CD14-positive monocyte (primary cell): ENCODE data around the gene TMA7B. TPM values are rescaled to one million over a fixed set of nuclear protein-coding genes. Genes with fewer than 3 reads are reported as not detected.
A peak's percentile ranks its signal among the peaks of the same experiment; 100 is the strongest.

Experiments
- DNase-seq, 3 donors: peaks; one replicate each; pipeline ENCODE4 v3.0.0-alpha.2; 2011 to 2022
- H2AFZ ChIP-seq: 2 replicates; pipeline ENCODE4 v1.6.0; 2012; ENCODE audit warnings: mild to moderate bottlenecking, low read depth, low read length, inconsistent platforms; ENCODE audit not compliant: insufficient read depth, poor library complexity, severe bottlenecking
- H3K27ac ChIP-seq, 2 donors: 1 replicate in 1 of 2; 2 replicates in 1 of 2; pipeline ENCODE4 v1.5.1; 2012 to 2013; ENCODE audit warnings: low read length in 2 of 2, control low read depth in 1 of 2, inconsistent platforms in 1 of 2, low read depth in 1 of 2, mild to moderate bottlenecking in 1 of 2
- H3K27me3 ChIP-seq, 2 donors: one replicate each; pipeline versions ENCODE4 v1.6.0 to v1.6.1; 2011 to 2013; ENCODE audit warnings: low read length in 2 of 2; ENCODE audit not compliant: control insufficient read depth in 2 of 2, insufficient read depth in 2 of 2
- H3K36me3 ChIP-seq, 2 donors: replicated peaks in 1 of 2; 1 replicate in 1 of 2; 2 replicates in 1 of 2; pipeline versions ENCODE4 v1.5.1 to v1.6.1; 2012 to 2013; ENCODE audit warnings: low read length in 2 of 2, control low read depth in 1 of 2, inconsistent platforms in 1 of 2, mild to moderate bottlenecking in 1 of 2; ENCODE audit not compliant: insufficient read depth in 2 of 2, control insufficient read depth in 1 of 2
- H3K4me1 ChIP-seq, 2 donors: 1 replicate in 1 of 2; 2 replicates in 1 of 2; pipeline versions ENCODE4 v1.5.1 to v1.6.1; 2012 to 2013; ENCODE audit warnings: low read length in 2 of 2, control low read depth in 1 of 2, inconsistent platforms in 1 of 2, mild to moderate bottlenecking in 1 of 2, moderate library complexity in 1 of 2; ENCODE audit not compliant: insufficient read depth in 2 of 2, control insufficient read depth in 1 of 2
- H3K4me2 ChIP-seq: replicated peaks from 2 replicates; pipeline ENCODE3; 2012; ENCODE audit warnings: low read length, moderate library complexity, mild to moderate bottlenecking; ENCODE audit not compliant: poor library complexity, severe bottlenecking; ENCODE audit errors: extremely low read depth
- H3K4me3 ChIP-seq, 3 experiments: fragments of 200-600 bp in 1 of 3; sonication (generic) in 1 of 3; replicated peaks in 1 of 3; 1 replicate in 2 of 3; 2 replicates in 1 of 3; pipeline ENCODE4 v1.5.1; 2011 to 2013; ENCODE audit warnings: low read length in 3 of 3, mild to moderate bottlenecking in 3 of 3, control low read depth in 2 of 3, low read depth in 2 of 3, inconsistent platforms in 1 of 3, moderate library complexity in 1 of 3
- H3K79me2 ChIP-seq: 2 replicates; pipeline ENCODE4 v1.6.0; 2012; ENCODE audit warnings: mild to moderate bottlenecking, control low read depth, inconsistent platforms, low read length, moderate library complexity; ENCODE audit not compliant: insufficient read depth
- H3K9ac ChIP-seq: 2 replicates; pipeline ENCODE4 v1.6.0; 2017; ENCODE audit warnings: low read length, mild to moderate bottlenecking; ENCODE audit not compliant: insufficient read depth, poor library complexity, severe bottlenecking
- H3K9me3 ChIP-seq, 2 donors: replicated peaks in 1 of 2; 1 replicate in 1 of 2; 2 replicates in 1 of 2; pipeline versions ENCODE4 v1.5.1 to v1.6.1; 2012 to 2013; ENCODE audit warnings: low read length in 2 of 2, control low read depth in 1 of 2; ENCODE audit not compliant: control insufficient read depth in 1 of 2, insufficient read depth in 1 of 2
- H4K20me1 ChIP-seq: 2 replicates; pipeline ENCODE4 v1.6.0; 2012; ENCODE audit warnings: mild to moderate bottlenecking, low read length, control low read depth, moderate library complexity; ENCODE audit not compliant: insufficient read depth
- H3K27ac Mint-ChIP-seq, 7 donors: one replicate each; pipeline ENCODE4 v1.8.0; 2020; ENCODE audit warnings: mild to moderate bottlenecking in 7 of 7, mixed read lengths in 7 of 7, moderate library complexity in 6 of 7, inconsistent platforms in 2 of 7
- H3K27me3 Mint-ChIP-seq, 3 donors: one replicate each; pipeline ENCODE4 v1.8.0; 2021 to 2022; ENCODE audit warnings: low read depth in 3 of 3, mild to moderate bottlenecking in 3 of 3, mixed read lengths in 3 of 3, moderate library complexity in 3 of 3, inconsistent platforms in 1 of 3
- H3K36me3 Mint-ChIP-seq, 2 donors: one replicate each; pipeline ENCODE4 v1.8.0; 2020; ENCODE audit warnings: mixed read lengths in 2 of 2, inconsistent platforms in 1 of 2, mild to moderate bottlenecking in 1 of 2
- H3K4me1 Mint-ChIP-seq: one replicate; pipeline ENCODE4 v1.8.0; 2020; ENCODE audit warnings: mild to moderate bottlenecking, mixed read lengths
- H3K4me3 Mint-ChIP-seq, 2 donors: one replicate each; pipeline ENCODE4 v1.8.0; 2020; ENCODE audit warnings: mild to moderate bottlenecking in 2 of 2, mixed read lengths in 2 of 2, moderate library complexity in 1 of 2
- H3K9me3 Mint-ChIP-seq, 7 donors: one replicate each; pipeline ENCODE4 v1.8.0; 2020 to 2022; ENCODE audit warnings: mixed read lengths in 7 of 7, mild to moderate bottlenecking in 6 of 7, moderate library complexity in 6 of 7, inconsistent platforms in 2 of 7
- WGBS: methylation state at CpG from one replicate; pipeline ENCODE4 v1.1.5; 2013; ENCODE audit warnings: missing lambda C conversion rate; ENCODE audit not compliant: insufficient coverage; 5-methylcytosine and 5-hydroxymethylcytosine counted together
- intact Hi-C, 2 donors: fragments of 100-400 bp; cut with micrococcal nuclease; formaldehyde crosslinking; loops; one replicate each; pipeline versions ENCODE4 v1.15.0 to v1.15.1; 2023
- polyA plus RNA-seq, 3 donors: library from polyadenylated mRNA; depleted of rRNA in 1 of 3; unstranded in 2 of 3; stranded (reverse) in 1 of 3; fragments of 300-500 nt in 2 of 3; fragments of >200 nt in 1 of 3; fragmentation: Illumina TruSeq in 2 of 3; gene quantifications; 1 replicate in 2 of 3; 2 replicates in 1 of 3; pipeline ENCODE4 v1.2.3, GENCODE V29; 2012 to 2021
- TF ChIP-seq, protein P1 (sequence below): fragments of 200-600 bp; IDR thresholded peaks from one replicate; pipeline ENCODE4 v1.8.0; 2022; ENCODE audit warnings: antibody characterized with exemption, mild to moderate bottlenecking

The TMA7B gene
- polyA plus RNA-seq, 3 donors = 0.13 TPM; not detected in 2

DNA sequence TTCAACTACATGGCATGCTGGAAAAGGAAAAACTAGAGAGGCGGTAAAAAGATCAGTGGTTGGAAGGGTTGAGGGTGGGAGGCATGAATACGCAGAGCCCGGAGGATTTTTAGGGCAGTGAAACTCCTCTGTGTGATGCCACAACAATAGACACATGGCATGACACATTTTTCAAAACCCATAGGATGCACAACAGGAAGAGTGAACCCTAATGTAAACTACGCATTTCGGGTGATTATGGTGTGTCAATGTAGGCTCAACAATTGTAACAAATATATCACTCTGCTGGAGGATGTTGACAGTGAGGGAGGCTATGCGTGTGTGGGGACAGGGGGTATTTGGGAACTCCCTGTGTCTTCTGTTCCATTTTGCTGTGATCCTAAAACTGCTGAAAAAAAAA, 18.9 kb downstream of the TMA7B start:
- Histone ChIP-seq H3K36me3 (no peaks in the 10 kb centered on the region), H3K9me3 (no peaks in the 10 kb centered on the region), H2AFZ (no peak overlapping the region), H3K9ac (no peak overlapping the region), H3K79me2 (no peaks in the 10 kb centered on the region), H4K20me1 (no peaks in the 10 kb centered on the region), H3K27ac (no peak overlapping the region), H3K4me3 (no peak overlapping the region), H3K4me2 (no peak overlapping the region), H3K4me1 (no peaks in the 10 kb centered on the region), H3K27me3 (peaks cover 19 to 33% of the 10 kb centered on the region in 2 donors)
- no peak overlapping the region for H3K27ac Mint-ChIP-seq
- H3K9me3 Mint-ChIP-seq = peaks cover 0 to 4% (median 0%) of the 10 kb centered on the region in 7 donors
- peaks cover 39 to 57% (median 50%) of the 10 kb centered on the region in 3 donors for H3K27me3 Mint-ChIP-seq
- no peak for DNase-seq
- H3K4me1 Mint-ChIP-seq = no peaks in the 10 kb centered on the region
- TF ChIP-seq, protein P1, sequence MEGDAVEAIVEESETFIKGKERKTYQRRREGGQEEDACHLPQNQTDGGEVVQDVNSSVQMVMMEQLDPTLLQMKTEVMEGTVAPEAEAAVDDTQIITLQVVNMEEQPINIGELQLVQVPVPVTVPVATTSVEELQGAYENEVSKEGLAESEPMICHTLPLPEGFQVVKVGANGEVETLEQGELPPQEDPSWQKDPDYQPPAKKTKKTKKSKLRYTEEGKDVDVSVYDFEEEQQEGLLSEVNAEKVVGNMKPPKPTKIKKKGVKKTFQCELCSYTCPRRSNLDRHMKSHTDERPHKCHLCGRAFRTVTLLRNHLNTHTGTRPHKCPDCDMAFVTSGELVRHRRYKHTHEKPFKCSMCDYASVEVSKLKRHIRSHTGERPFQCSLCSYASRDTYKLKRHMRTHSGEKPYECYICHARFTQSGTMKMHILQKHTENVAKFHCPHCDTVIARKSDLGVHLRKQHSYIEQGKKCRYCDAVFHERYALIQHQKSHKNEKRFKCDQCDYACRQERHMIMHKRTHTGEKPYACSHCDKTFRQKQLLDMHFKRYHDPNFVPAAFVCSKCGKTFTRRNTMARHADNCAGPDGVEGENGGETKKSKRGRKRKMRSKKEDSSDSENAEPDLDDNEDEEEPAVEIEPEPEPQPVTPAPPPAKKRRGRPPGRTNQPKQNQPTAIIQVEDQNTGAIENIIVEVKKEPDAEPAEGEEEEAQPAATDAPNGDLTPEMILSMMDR = no peak
- no peaks in the 10 kb centered on the region for H3K36me3 Mint-ChIP-seq
- intact Hi-C loops = no loop called here
- peak overlapping the region in 1 of 2 donors; percentile 1 for H3K4me3 Mint-ChIP-seq
- WGBS = no CpG with 5 or more reads among the region's 6 CpGs

DNA sequence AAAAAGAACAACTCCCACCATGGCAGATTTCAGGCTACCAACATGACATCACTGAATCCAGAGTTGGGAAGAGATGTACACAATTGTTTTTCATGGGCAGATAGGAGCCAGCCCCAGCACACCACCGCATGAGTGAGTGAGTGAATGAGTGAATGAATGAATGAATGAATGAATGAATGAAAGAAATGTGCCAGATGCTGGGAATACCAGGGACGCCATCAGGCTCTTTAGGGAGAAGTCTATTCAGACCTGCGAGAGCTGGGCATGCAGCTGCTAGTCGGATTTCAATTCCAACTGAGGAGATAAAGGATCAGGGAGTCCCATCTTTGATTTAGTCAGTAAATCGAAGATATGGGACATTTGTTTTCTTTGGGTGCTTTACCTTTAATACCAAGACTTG, 19.3 kb downstream of the TMA7B start:
- H3K4me3 ChIP-seq = no peak overlapping the region
- H3K4me1 ChIP-seq = no peaks in the 10 kb centered on the region
- H4K20me1 ChIP-seq = no peaks in the 10 kb centered on the region
- no peak overlapping the region for H2AFZ ChIP-seq
- H3K27me3 Mint-ChIP-seq = peaks cover 39 to 56% (median 53%) of the 10 kb centered on the region in 3 donors
- TF ChIP-seq, protein P1 = no peak
- H3K4me1 Mint-ChIP-seq = no peaks in the 10 kb centered on the region
- peaks cover 19 to 32% of the 10 kb centered on the region in 2 donors for H3K27me3 ChIP-seq
- no peaks in the 10 kb centered on the region for H3K36me3 ChIP-seq
- no peak overlapping the region for H3K9ac ChIP-seq
- H3K4me3 Mint-ChIP-seq = peak overlapping the region in 1 of 2 donors; percentile 1
- H3K79me2 ChIP-seq = no peaks in the 10 kb centered on the region
- H3K9me3 ChIP-seq = no peaks in the 10 kb centered on the region
- no peak for DNase-seq
- no peaks in the 10 kb centered on the region for H3K36me3 Mint-ChIP-seq
- H3K9me3 Mint-ChIP-seq = peaks cover 0 to 4% (median 0%) of the 10 kb centered on the region in 7 donors
- WGBS = 96% methylated on average over 4 of the region's 5 CpGs
- no peak overlapping the region for H3K4me2 ChIP-seq
- intact Hi-C loops = no loop called here
- H3K27ac Mint-ChIP-seq = no peak overlapping the region
- H3K27ac ChIP-seq = no peak overlapping the region
